NOMO-1 treated with dmso at 0.1 percent for 144 hours (cell line): ENCODE measurements around the gene ARL6IP6.

Source experiments
- DNase-seq: peaks from one replicate; lab custom pipeline; 2025; ENCODE audit not compliant: unreplicated experiment; lab: John Stamatoyannopoulos, UW

Gene ARL6IP6

GRCh38 chr2:152718076-152718908 lies at the start of gene ARL6IP6:
TSS of gene ARL6IP6 (plus strand) at chr2:152718620. CDS start at chr2:152718625, 5 bp downstream.
- peak; percentile 91 for DNase-seq

GRCh38 chr2:152674334-152674733 lies 44.1 kb upstream of the ARL6IP6 start:
- no peak for DNase-seq

- DNase-seq: no peak
These were observed 42.0 kb upstream of the ARL6IP6 start for GRCh38 chr2:152676461-152676860.

- no peak for DNase-seq
These were observed 39.6 kb upstream of the ARL6IP6 start for GRCh38 chr2:152678808-152679207.

DNA sequence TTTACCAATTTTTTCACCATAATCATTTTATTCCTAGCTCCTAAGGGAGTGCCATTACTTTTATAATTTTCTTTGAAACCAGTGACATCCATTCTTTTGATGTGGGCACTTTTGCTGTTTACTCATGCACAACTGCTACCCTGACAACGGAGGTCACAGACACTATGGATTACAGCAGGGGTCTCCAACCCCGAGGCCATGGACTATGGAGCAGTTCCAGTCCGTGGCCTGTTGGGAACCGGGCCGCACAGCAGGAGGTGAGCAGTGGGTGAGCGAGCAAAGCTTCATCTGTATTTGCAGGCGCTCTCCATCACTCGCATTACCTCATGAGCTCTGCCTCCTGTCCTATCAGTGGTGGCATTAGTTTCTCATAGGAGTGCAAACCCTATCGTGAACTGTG lies 35.8 kb upstream of the ARL6IP6 start:
- no peak for DNase-seq

- no peak for DNase-seq
These were observed 35.0 kb upstream of the ARL6IP6 start for GRCh38 chr2:152683400-152683799.

DNA sequence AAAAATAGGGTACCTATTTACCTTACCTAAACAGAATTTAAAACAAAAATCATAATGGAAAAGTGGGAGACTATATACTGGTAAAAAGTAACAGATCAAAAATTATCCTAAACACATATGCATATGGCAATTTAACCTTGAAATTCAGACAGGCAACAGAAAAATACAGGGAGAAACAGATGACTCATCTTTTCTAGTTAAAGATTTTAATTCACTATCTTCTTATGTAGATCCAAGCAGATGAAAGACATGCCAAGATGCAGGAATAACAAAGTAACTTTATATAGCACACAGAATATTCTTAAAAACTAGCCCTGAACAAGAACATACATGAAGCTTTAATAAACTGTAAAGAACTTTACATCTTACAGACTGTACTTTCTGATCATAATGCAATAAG lies 32.1 kb upstream of the ARL6IP6 start:
- no peak for DNase-seq

- no peak for DNase-seq
These were observed 25.4 kb upstream of the ARL6IP6 start for GRCh38 chr2:152693033-152693432.

DNA sequence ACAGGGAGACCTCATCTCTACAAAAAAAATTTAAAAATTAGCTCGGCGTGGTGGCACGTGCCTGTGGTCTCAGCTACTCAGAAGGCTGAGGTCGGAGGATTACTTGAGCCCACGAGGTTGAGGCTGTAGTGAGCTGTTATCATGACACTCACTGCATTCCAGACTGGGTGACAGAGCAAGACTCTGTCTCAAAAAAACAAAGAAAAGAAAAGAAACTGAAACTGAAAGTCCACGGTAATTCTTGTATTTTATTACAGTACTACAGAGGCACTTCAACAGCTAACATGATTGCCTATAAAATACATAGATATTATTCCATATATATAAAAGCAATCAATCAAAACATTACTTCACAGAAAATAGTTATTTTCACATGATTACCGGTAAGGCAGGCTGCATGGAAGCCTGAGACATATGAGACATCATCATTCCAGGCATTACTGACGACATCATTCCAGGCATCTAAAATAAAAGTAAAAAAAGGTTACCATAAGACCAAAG lies 24.2 kb upstream of the ARL6IP6 start:
- no peak for DNase-seq

GRCh38 chr2:152695763-152696162 lies 22.7 kb upstream of the ARL6IP6 start:
- DNase-seq: no peak

- DNase-seq: no peak
These were observed 21.9 kb upstream of the ARL6IP6 start for GRCh38 chr2:152696476-152696875.

- no peak for DNase-seq
These were observed 17.2 kb upstream of the ARL6IP6 start for GRCh38 chr2:152701198-152701597.

DNA sequence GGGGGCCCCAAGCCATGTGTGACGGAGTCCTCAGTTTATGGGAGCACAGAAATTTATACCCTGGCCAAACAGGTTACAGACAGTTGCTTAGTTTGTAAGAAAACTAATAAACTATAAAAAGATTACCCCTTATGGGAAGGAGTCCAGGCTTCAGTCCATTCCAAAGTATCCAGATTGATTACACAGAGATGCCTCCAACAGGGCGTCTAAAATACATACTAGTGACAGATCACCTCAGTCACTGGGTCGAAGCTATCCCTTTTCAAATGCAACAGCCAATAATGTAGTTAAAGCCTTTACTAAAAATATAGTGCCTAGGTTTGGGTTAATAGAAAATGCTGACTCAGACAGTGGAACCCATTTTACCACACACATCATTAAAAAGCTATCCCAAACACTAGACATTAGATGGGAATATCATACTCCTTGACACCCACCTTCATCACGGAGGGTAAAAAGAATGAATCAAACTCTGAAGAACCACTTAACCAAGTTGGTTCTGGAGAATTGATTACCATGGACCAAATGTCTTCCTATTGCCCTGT lies 11.9 kb upstream of the ARL6IP6 start:
- no peak for DNase-seq

DNA sequence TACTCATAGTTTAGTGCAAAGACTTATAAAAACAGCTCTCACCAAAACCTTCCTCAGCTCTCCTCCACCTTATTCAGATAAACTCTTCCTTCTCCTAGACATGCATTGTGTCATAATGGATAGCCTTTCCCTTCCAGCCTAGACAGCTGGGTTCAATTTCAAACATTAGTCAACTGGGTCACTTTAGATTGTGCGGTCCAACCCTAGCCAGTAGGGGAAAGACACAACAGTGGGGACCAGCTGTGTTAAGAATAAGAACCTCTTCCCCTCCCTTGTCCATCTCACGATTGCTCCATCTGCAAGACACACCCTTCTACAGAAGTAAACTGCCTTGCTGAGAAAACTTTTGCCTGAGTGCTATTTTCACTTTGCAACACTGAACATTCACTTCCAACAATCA lies 9.7 kb upstream of the ARL6IP6 start:
- DNase-seq: no peak

DNA sequence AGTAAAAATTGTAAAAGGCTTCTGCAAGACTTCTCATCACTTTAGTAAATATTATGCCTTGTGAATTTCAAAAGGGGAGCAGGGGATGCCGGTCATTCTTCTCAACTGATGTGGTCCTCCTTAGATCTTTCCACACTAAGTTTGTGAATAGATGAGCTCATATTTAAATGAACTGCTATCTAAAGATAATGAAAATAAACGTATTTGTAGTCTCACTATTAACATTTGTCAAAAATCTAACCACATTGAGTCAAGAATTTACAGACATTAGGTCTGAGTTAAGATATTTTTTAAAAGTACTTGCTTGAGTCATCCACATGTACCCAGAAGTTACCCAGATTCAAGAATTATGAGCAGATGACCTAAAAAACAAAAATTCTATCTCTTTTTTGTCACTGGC lies 7.7 kb upstream of the ARL6IP6 start:
- no peak for DNase-seq

DNA sequence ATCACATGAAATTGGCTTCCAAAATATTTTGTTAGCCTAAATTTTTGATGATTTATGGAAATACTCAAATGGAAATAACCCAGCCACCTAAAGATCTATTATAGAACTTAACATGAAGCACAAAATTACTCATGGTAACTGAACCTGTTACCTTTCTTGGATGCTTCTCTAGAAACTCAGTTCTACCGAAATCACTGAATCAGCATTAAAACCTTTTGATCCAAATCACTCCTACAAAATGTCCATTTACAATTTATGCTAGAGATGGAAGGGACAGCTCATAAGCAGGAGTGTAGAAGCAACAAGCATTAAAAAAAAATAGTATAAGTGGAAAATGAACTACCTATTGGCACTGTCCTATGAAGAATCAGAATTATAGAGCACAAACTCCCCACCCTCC lies 3.3 kb upstream of the ARL6IP6 start:
- DNase-seq: no peak

- DNase-seq: no peak
These were observed 2.5 kb upstream of the ARL6IP6 start for GRCh38 chr2:152715854-152716428.

DNA sequence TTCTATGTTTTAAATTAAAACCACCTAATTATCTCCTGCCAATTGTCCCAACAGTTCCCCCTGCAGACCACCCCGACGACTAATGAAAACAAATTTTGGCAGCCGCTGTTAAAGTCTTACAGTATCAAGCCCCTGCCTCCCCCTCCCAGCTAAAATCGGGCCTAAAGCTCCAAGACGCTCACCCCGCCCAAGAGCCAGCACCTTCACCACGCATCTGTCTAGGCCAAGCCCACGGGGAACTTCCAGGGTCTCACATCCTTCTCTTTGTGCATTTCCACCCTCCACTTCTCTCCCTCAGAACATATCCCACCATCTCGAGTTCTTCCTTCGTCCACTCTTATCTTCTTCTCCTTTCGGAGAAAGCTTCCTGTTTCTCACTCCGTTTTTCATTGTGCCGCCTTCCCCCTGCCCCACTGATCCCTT lies 1.6 kb upstream of the ARL6IP6 start:
- peak; percentile 81 for DNase-seq

GRCh38 chr2:152717228-152718075 lies 968 bp upstream of the ARL6IP6 start, which contains the start of gene PRPF40A:
TSS of gene PRPF40A (minus strand) at chr2:152717461. CDS start at chr2:152717439, 22 bp downstream.
- peak; percentile 95 for DNase-seq

- peak; percentile 64 for DNase-seq
These were observed 657 bp downstream of the ARL6IP6 start for GRCh38 chr2:152718909-152719645.
